Testis (tissue), 2 donors: ENCODE results near the gene TMEM135.

ENCODE experiments used
- CTCF ChIP-seq, 3 experiments: fragments of 450-650 bp in 2 of 3; fragments of 200-600 bp in 1 of 3; sonication (generic) in 1 of 3; IDR thresholded peaks; one replicate each; pipeline ENCODE4 v1.5.1; 2016 to 2019; ENCODE audit warnings: antibody characterized with exemption in 3 of 3, mild to moderate bottlenecking in 2 of 3, moderate library complexity in 1 of 3
- POLR2A ChIP-seq: fragments of 450-650 bp; IDR thresholded peaks from one replicate; pipeline ENCODE4 v1.6.1; 2017; ENCODE audit warnings: antibody characterized with exemption, mild to moderate bottlenecking, moderate library complexity

- TF ChIP-seq CTCF (IDR thresholded peaks at IDR 0.05) (no peak), POLR2A (no peak)
Measured at GRCh38 chr11:87082590-87082989, 44.9 kb downstream of the TMEM135 start.
